ENCODE data around the gene MGST3. TPM values are rescaled to one million over a fixed set of nuclear protein-coding genes. Genes with fewer than 3 reads are reported as not detected.
"Not testable (repeated sequence)": the region's sequence is repeated elsewhere in the genome, so short reads cannot be mapped to it uniquely, and the experiment has no call there.

Gene MGST3
- 166 TPM for polyA plus RNA-seq (ENCODE audit: insufficient read length)

- DNase-seq (ENCODE audit: low read depth), result peak; percentile 89
Measured at GRCh38 chr1:165630629-165631341, at the start of gene MGST3. MGST3 (plus strand) TSS chr1:165631234; CDS start chr1:165649848, 18,614 bp downstream.

- DNase-seq (ENCODE audit: low read depth), result no peak
Measured at GRCh38 chr1:165581926-165582325, 49.1 kb upstream of the MGST3 start.

- no peak for DNase-seq (ENCODE audit: low read depth)
Measured at GRCh38 chr1:165586398-165586797, 44.6 kb upstream of the MGST3 start.

GRCh38 chr1:165591391-165591790 is 39.6 kb upstream of the MGST3 start:
- DNase-seq (ENCODE audit: low read depth), result not testable (repeated sequence)

GRCh38 chr1:165592945-165593823 is 37.9 kb upstream of the MGST3 start:
- DNase-seq (ENCODE audit: low read depth), result peak; percentile 82

- DNase-seq (ENCODE audit: low read depth), result peak; percentile 61
Measured at GRCh38 chr1:165595246-165595938, 35.6 kb upstream of the MGST3 start.

GRCh38 chr1:165597883-165598675 is 33.0 kb upstream of the MGST3 start:
- DNase-seq (ENCODE audit: low read depth), result peak; percentile 92

- no peak for DNase-seq (ENCODE audit: low read depth)
Measured at GRCh38 chr1:165598676-165599059, 32.4 kb upstream of the MGST3 start.

- no peak for DNase-seq (ENCODE audit: low read depth)
Measured at GRCh38 chr1:165600793-165601192, 30.2 kb upstream of the MGST3 start.

- DNase-seq (ENCODE audit: low read depth), result no peak
Measured at GRCh38 chr1:165603810-165604209, 27.2 kb upstream of the MGST3 start.

- no peak for DNase-seq (ENCODE audit: low read depth)
Measured at GRCh38 chr1:165605246-165605645, 25.8 kb upstream of the MGST3 start.

- not testable (repeated sequence) for DNase-seq (ENCODE audit: low read depth)
Measured at GRCh38 chr1:165606676-165607075, 24.4 kb upstream of the MGST3 start.

- DNase-seq (ENCODE audit: low read depth), result no peak
Measured at GRCh38 chr1:165610866-165611265, 20.2 kb upstream of the MGST3 start.

- DNase-seq (ENCODE audit: low read depth), result no peak
Measured at GRCh38 chr1:165612062-165612461, 19.0 kb upstream of the MGST3 start.

- DNase-seq (ENCODE audit: low read depth), result no peak
Measured at GRCh38 chr1:165616054-165616612, 14.9 kb upstream of the MGST3 start.

GRCh38 chr1:165616987-165617546 is 14.0 kb upstream of the MGST3 start:
- DNase-seq (ENCODE audit: low read depth), result no peak

GRCh38 chr1:165619647-165620151 is 11.3 kb upstream of the MGST3 start:
- DNase-seq (ENCODE audit: low read depth), result no peak

- DNase-seq (ENCODE audit: low read depth), result no peak
Measured at GRCh38 chr1:165623624-165624023, 7.4 kb upstream of the MGST3 start.

GRCh38 chr1:165624441-165624840 is 6.6 kb upstream of the MGST3 start:
- no peak for DNase-seq (ENCODE audit: low read depth)

GRCh38 chr1:165628147-165628822 is 2.7 kb upstream of the MGST3 start:
- DNase-seq (ENCODE audit: low read depth), result no peak
